Suprapubic skin (tissue), 4 donors: ENCODE results near the gene NPEPL1.

Experiments
- CTCF ChIP-seq, 2 donors: fragments of 200-600 bp in 1 of 2; fragments of 450-650 bp in 1 of 2; sonication (generic) in 1 of 2; IDR thresholded peaks; one replicate each; pipeline ENCODE4 v1.5.1; 2016 to 2019; ENCODE audit warnings: antibody characterized with exemption in 2 of 2, mild to moderate bottlenecking in 1 of 2, moderate library complexity in 1 of 2
- EP300 ChIP-seq: sonication (generic); formaldehyde crosslinking; IDR thresholded peaks from one replicate; pipeline ENCODE4 v1.6.1; 2017; ENCODE audit warnings: antibody characterized with exemption
- POLR2A ChIP-seq, 2 donors: fragments of 450-650 bp; IDR thresholded peaks; one replicate each; pipeline ENCODE4 v1.6.1; 2017; ENCODE audit warnings: antibody characterized with exemption in 2 of 2, mild to moderate bottlenecking in 2 of 2, moderate library complexity in 2 of 2
- POLR2AphosphoS5 ChIP-seq, 3 donors: sonication (generic); formaldehyde crosslinking; IDR thresholded peaks; one replicate each; pipeline ENCODE4 v1.6.1; 2017; ENCODE audit warnings: antibody characterized with exemption in 3 of 3

- no peak for TF ChIP-seq CTCF (IDR thresholded peaks at IDR 0.05)
- TF ChIP-seq POLR2A (IDR thresholded peaks at IDR 0.05): no peak
- TF ChIP-seq POLR2AphosphoS5 (IDR thresholded peaks at IDR 0.05): no peak
- TF ChIP-seq EP300: no peak
These were observed 16.6 kb downstream of the NPEPL1 start for GRCh38 chr20:58709013-58709702.
